CD1c-positive myeloid dendritic cell (primary cell): ENCODE data around the gene TMEM91.

ENCODE experiments used
- DNase-seq: peaks from one replicate; pipeline ENCODE4 v3.0.0-alpha.2; 2016; ENCODE audit errors: extremely low spot score

Gene TMEM91

GRCh38 chr19:41411100-41411967 is 35.0 kb downstream of the TMEM91 start:
- DNase-seq: no peak

- DNase-seq: no peak
Observed at GRCh38 chr19:41411968-41412265, 35.6 kb downstream of the TMEM91 start.

- no peak for DNase-seq
Observed at GRCh38 chr19:41412953-41413352, 36.6 kb downstream of the TMEM91 start.

- DNase-seq: no peak
Observed at GRCh38 chr19:41413947-41414346, 37.6 kb downstream of the TMEM91 start.

GRCh38 chr19:41414461-41414860 is 38.1 kb downstream of the TMEM91 start:
- DNase-seq: no peak

- DNase-seq: no peak
Observed at GRCh38 chr19:41415154-41415571, 38.8 kb downstream of the TMEM91 start.

GRCh38 chr19:41416194-41416674 is 39.9 kb downstream of the TMEM91 start:
- DNase-seq: no peak

- peak; percentile 86 for DNase-seq
Observed at GRCh38 chr19:41420101-41420880, 44.0 kb downstream of the TMEM91 start.

GRCh38 chr19:41421314-41421713 is 45.0 kb downstream of the TMEM91 start:
- DNase-seq: no peak

- DNase-seq: no peak
Observed at GRCh38 chr19:41421973-41422372, 45.6 kb downstream of the TMEM91 start.

- no peak for DNase-seq
Observed at GRCh38 chr19:41422456-41422855, 46.1 kb downstream of the TMEM91 start.

- DNase-seq: no peak
Observed at GRCh38 chr19:41422955-41423354, 46.6 kb downstream of the TMEM91 start.

GRCh38 chr19:41424335-41425173 is 48.2 kb downstream of the TMEM91 start:
- no peak for DNase-seq

GRCh38 chr19:41425174-41426115 is 49.1 kb downstream of the TMEM91 start:
- DNase-seq: no peak

- no peak for DNase-seq
Observed at GRCh38 chr19:41426116-41426841, 49.9 kb downstream of the TMEM91 start.

- DNase-seq: peak; percentile 16
Observed at GRCh38 chr19:41426952-41427646, 50.8 kb downstream of the TMEM91 start, which contains the start of gene B3GNT8. Gene B3GNT8 (minus strand): TSS chr19:41427374. CDS start chr19:41426778, 596 bp downstream.

- DNase-seq: peak; percentile 15
Observed at GRCh38 chr19:41427647-41428480, 51.5 kb downstream of the TMEM91 start.

- DNase-seq: no peak
Observed at GRCh38 chr19:41428481-41428859, 52.1 kb downstream of the TMEM91 start.

- DNase-seq: no peak
Observed at GRCh38 chr19:41430922-41431321, 54.6 kb downstream of the TMEM91 start.
